HG03196 (cell line): ENCODE measurements around the gene RSAD1.
A peak's percentile ranks its signal among the peaks of the same experiment; 100 is the strongest.

ENCODE experiments used
- ATAC-seq: cut with Tn5 transposase; IDR thresholded peaks from one replicate; pipeline ENCODE4 v1.9.1; 2021; ENCODE audit not compliant: unreplicated experiment

RSAD1 gene

GRCh38 chr17:50478391-50479381 lies at the start of gene RSAD1:
Gene RSAD1, plus strand, starts transcription at chr17:50478860. Its CDS starts 25 bp downstream, at chr17:50478885.
- ATAC-seq = peak; percentile 90

DNA sequence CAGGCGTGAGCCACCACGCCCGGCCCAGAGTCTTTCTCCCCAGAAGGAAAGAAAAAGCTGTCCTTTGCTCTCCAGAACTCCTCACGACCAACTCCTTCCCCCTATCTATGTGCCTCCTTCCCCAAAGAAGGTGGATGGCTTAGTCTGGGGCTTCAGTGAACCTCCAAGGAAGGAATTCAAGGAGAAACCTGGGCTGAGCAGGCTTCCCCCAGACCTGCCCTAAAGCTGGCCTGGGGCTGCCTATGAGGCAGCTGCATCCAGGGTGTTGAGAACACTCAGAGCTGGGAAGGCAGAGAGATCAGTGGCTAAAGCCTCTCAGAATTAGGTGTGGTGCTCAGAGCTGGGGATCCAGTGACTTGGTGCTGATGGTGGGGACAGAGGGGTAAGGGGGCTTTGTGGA lies 48.9 kb upstream of the RSAD1 start:
- no peak for ATAC-seq

DNA sequence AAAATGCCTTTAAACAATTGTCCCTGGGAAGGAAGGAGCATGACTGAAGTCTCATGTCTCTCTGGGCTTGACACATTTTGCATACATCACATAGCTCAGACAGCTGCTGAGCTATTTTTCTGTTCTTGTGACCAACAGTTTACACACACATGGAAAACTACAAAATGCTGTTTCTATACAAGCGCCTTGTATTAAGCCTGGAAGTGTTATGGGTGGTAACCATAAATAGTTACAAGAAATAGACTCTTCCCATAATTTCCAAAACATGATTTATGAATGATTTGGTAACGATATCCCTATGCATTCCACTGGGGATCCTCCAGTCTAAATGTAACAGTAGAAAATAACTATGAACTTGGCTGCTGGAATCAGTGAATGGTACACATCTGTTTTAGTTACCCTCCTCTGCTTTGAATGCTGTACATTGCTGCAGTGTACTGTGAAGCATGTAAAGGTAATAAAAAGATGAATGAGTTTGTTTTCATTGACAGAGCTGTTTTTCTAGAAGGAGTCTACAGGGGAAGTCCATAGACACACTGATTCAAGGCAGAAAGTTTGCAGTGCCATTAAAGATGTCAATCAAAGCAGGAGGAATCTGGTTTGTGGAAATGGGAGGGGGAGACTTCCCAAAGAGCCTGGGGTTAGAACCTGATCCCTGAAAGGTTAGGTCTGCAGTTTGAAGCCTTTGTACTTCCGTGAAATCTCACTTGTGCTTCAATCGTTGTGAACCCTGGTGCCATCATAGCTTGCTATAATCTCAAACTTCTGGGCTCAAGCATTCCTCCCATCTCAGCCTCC lies 47.6 kb upstream of the RSAD1 start:
- ATAC-seq = no peak

DNA sequence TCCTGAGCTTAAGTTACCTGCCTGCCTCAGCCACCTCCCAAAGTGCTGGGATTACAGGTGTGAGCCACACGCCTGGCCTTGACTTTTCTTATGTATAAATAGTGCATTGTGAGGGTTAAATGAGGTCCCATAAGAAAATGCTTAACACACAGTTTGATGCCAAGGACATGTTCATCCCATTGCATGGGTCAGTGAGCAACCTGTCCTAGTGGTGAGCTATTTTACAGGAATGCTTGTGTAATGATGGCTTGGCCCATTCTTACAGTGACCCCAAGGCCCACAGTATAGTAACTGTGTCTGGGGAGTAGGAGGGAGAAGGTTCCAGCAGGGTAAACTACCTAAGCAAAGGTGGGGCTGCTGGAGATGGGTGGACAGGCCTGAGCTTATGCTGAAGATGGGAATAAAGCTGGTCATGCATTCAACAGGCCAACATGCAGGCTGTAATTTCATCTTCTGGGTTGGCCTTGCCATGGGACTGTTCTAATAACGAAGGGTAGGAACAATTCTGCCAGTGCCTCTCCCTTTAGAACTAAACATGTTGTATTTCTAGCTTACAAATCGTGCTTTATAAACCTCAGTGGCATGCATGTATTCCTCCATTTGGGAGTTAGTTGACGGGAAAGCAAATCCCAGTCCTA lies 46.4 kb upstream of the RSAD1 start:
- no peak for ATAC-seq

DNA sequence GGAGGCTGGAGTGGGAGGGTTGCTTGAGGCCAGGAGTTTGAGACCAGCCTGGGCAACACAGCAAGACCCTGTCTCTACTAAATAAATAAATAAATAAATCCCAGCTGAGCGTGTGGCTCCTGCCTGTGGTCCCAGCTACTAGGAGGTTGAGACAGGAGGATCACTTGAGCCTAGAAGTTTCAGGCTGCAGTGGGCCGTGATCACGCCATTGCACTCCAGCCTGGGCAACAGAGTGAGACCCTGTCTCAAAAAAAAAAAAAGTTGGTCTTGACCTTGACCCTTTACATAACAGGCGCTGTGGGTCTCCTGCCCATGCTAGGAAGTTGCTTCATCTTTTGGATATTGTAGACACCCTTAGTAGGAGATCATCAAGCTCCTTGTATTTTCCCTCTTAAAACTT lies 41.3 kb upstream of the RSAD1 start:
- no peak for ATAC-seq

GRCh38 chr17:50439008-50439407 lies 39.7 kb upstream of the RSAD1 start:
- no peak for ATAC-seq

- no peak for ATAC-seq
Measured at GRCh38 chr17:50440172-50440837, 38.4 kb upstream of the RSAD1 start.

- ATAC-seq = no peak
Measured at GRCh38 chr17:50440838-50441829, 37.5 kb upstream of the RSAD1 start.

DNA sequence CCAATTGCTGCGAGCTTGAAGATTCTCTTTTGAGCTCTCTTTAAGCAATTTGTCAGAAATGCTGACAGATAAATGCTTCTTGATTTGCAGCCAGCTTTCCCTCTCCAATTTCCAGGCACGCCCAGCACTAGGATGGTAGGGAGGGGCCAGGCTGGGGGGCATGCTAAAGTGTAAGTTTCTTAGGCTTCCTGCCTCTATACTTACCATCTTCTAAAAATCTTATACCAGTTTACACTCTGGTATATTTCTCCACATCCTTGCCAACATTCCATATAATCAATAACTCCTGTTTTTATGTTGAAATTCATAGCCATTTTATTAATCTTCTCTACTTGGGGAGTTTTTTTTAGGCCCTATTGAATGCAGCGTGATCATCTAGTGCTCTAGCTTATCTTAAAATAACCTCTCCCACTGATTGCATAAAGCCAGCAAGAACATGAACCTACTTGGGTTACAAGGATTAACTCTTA lies 35.1 kb upstream of the RSAD1 start:
- ATAC-seq = no peak

- no peak for ATAC-seq
Measured at GRCh38 chr17:50444841-50445715, 33.6 kb upstream of the RSAD1 start.

DNA sequence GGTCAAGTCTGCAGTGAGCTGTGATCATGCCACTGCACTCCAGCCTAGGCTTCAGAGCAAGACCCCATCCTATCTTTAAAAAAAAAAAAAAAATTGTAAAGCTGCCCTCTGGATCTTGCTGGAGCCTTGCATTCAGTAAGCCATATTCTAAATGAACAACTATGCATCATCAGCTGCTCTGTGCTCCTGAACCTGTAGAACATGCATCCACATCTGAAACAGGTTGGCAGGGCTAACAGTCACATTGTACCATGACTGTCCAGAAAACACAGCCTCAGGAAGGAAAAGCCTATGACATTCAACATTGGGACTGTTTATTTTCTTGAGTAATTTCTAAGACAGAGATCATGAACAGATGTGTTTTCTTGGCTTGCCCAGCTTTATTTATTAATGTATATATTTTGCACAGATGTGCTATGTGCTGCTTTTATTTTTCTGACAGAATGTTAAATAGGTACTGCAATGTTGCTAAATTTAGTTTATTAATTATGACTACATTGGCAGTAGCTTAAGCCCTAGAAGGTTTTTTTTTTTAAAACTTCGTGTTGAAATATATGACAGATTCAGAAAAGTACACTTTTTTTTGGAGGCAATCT lies 32.8 kb upstream of the RSAD1 start:
- ATAC-seq = no peak

DNA sequence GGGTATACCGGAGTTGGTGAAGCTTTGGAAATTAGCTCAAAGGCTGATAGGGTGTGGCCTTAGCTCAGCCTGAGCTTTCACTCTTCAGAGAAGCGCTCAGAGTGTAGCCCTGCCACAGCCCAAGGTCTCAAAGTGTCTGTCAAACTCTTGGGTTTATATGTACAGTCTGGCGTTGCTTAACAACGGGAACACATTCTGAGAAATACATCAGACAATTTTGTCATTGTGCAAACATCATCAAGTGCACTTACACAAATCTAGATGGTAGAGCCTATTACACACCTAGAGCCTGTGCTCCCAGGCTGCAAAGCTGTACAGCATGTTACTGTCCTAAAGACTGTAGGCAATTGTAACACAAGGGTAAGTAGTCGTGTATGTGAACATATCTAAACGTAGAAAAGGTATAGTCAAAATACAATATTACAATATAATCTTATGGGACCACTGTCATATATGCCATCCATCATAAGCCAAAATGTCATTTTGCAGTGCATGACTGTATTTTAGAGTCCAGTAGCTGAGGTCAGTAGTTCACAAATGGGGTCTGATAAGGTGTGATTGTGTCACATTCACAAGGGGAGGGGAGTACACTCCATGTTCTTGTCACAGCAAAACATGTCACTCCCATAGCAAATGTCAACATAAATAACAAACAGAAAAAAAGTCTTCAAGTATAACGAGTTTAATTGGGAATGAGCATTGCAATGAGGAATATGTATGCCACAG lies 30.6 kb upstream of the RSAD1 start:
- no peak for ATAC-seq

GRCh38 chr17:50448643-50449042 lies 30.0 kb upstream of the RSAD1 start:
- no peak for ATAC-seq

GRCh38 chr17:50451943-50452629 lies 26.6 kb upstream of the RSAD1 start:
- ATAC-seq = no peak

DNA sequence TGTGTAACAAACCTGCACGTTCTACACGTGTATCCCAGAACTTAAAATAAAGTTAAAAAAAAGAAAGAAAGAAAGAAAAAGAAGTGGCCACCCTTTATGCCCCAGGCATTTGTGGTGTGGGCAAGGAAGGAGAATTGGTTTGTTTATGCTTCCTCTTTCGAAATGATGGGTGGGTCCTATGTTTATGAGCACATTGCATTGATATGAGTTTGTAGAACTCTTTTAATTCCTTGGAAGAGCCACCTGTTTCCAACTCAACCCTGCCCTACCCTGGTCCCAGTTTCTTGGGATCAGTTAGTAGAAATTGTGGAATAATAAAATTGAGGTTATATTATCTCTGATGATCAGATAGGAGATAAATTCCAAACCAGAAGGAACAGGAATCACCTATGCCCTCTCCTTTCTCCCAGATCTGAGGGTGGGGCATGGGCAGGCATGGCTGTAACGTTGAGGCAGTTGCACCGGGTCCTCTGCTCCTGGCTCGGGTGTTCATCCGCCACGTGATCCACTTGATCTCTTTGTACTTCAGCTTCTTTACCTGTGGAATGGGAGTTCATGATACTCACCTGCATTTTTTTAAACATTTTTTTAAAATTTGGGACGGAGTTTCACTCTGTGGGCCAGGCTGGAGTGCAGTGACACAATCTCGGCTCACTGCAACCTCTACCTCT lies 25.9 kb upstream of the RSAD1 start:
- no peak for ATAC-seq

- no peak for ATAC-seq
Measured at GRCh38 chr17:50453901-50454300, 24.8 kb upstream of the RSAD1 start.
